Activated T-cell treated with anti-CD3 and anti-CD28 coated beads, Interleukin-2, amount 50 U/mL, for 4 hours (primary cell): ENCODE data around the gene ZMIZ1. TPM values are rescaled to one million over a fixed set of nuclear protein-coding genes. Genes with fewer than 3 reads are reported as not detected.

Experiments used
- ATAC-seq, 2 donors: fragments of 200-7000 bp; cut with Tn5 transposase; one replicate each; pipeline ENCODE4 v1.10.0; 2021
- DNase-seq: peaks from one replicate; pipeline ENCODE4 v3.0.0-alpha.2; 2020
- H3K27me3 Mint-ChIP-seq: one replicate; pipeline ENCODE4 v1.8.0; 2021; ENCODE audit warnings: low read depth, mixed read lengths
- H3K36me3 Mint-ChIP-seq: one replicate; pipeline ENCODE4 v1.8.0; 2022; ENCODE audit warnings: mixed read lengths; ENCODE audit not compliant: insufficient read depth
- H3K4me1 Mint-ChIP-seq: one replicate; pipeline ENCODE4 v1.8.0; 2021; ENCODE audit warnings: low read depth, mixed read lengths
- H3K4me3 Mint-ChIP-seq: one replicate; pipeline ENCODE4 v1.8.0; 2021; ENCODE audit warnings: mild to moderate bottlenecking, moderate library complexity, mixed read lengths
- H3K9me3 Mint-ChIP-seq: one replicate; pipeline ENCODE4 v1.8.0; 2021; ENCODE audit warnings: mixed read lengths
- total RNA-seq, 3 donors: library from RNA; stranded (reverse); gene quantifications; one replicate each; pipeline ENCODE4 v1.2.1, GENCODE V29; 2021

The ZMIZ1 gene
- 10 to 100 TPM; 17.7 to 21.0 (median 18.0) TPM for total RNA-seq

GRCh38 chr10:79068562-79069324 lies at the start of gene ZMIZ1:
Gene ZMIZ1 (plus strand): TSS chr10:79068966. CDS start chr10:79201633, 132,667 bp downstream.
- DNase-seq (peak; percentile 72), ATAC-seq (peak; percentile 63 to 67)
- H3K4me3 Mint-ChIP-seq = peak within 1 kb of the TSS; percentile 94
- no peaks in the 10 kb centered on the region for H3K36me3 Mint-ChIP-seq
- no peaks in the 10 kb centered on the region for H3K9me3 Mint-ChIP-seq
- peaks cover 58% of the 10 kb centered on the region for H3K4me1 Mint-ChIP-seq
- H3K27me3 Mint-ChIP-seq = no peaks in the 10 kb centered on the region

GRCh38 chr10:79019441-79020014 lies 49.2 kb upstream of the ZMIZ1 start:
- no peak overlapping the region for H3K4me3 Mint-ChIP-seq
- ATAC-seq (no peak), DNase-seq (no peak)
- H3K36me3 Mint-ChIP-seq = no peaks in the 10 kb centered on the region
- H3K9me3 Mint-ChIP-seq = no peaks in the 10 kb centered on the region
- H3K4me1 Mint-ChIP-seq = peaks cover 3% of the 10 kb centered on the region
- H3K27me3 Mint-ChIP-seq = no peaks in the 10 kb centered on the region

GRCh38 chr10:79020015-79020491 lies 48.7 kb upstream of the ZMIZ1 start:
- no peaks in the 10 kb centered on the region for H3K27me3 Mint-ChIP-seq
- no peak for DNase-seq
- peaks cover 5% of the 10 kb centered on the region for H3K4me1 Mint-ChIP-seq
- no peak overlapping the region for H3K4me3 Mint-ChIP-seq
- no peaks in the 10 kb centered on the region for H3K36me3 Mint-ChIP-seq
- ATAC-seq = no peak
- no peaks in the 10 kb centered on the region for H3K9me3 Mint-ChIP-seq

- H3K9me3 Mint-ChIP-seq = no peaks in the 10 kb centered on the region
- H3K4me1 Mint-ChIP-seq = peaks cover 10% of the 10 kb centered on the region
- no peaks in the 10 kb centered on the region for H3K27me3 Mint-ChIP-seq
- no peak overlapping the region for H3K4me3 Mint-ChIP-seq
- no peak for ATAC-seq
- no peaks in the 10 kb centered on the region for H3K36me3 Mint-ChIP-seq
- no peak for DNase-seq
Observed at GRCh38 chr10:79020605-79021004, 48.2 kb upstream of the ZMIZ1 start.

GRCh38 chr10:79021331-79021907 lies 47.3 kb upstream of the ZMIZ1 start:
- ATAC-seq (no peak), DNase-seq (no peak)
- Mint-ChIP-seq H3K9me3 (no peaks in the 10 kb centered on the region), H3K27me3 (no peaks in the 10 kb centered on the region), H3K4me3 (no peak overlapping the region), H3K4me1 (peaks cover 16% of the 10 kb centered on the region), H3K36me3 (no peaks in the 10 kb centered on the region)

- Mint-ChIP-seq H3K4me3 (no peak overlapping the region), H3K4me1 (peaks cover 20% of the 10 kb centered on the region), H3K9me3 (no peaks in the 10 kb centered on the region), H3K27me3 (no peaks in the 10 kb centered on the region), H3K36me3 (no peaks in the 10 kb centered on the region)
- ATAC-seq = no peak
- no peak for DNase-seq
Observed at GRCh38 chr10:79021948-79022499, 46.7 kb upstream of the ZMIZ1 start.

GRCh38 chr10:79022565-79023230 lies 46.1 kb upstream of the ZMIZ1 start:
- Mint-ChIP-seq H3K27me3 (no peaks in the 10 kb centered on the region), H3K4me1 (peaks cover 27% of the 10 kb centered on the region), H3K4me3 (peak overlapping the region; percentile 59), H3K9me3 (no peaks in the 10 kb centered on the region), H3K36me3 (no peaks in the 10 kb centered on the region)
- ATAC-seq = no peak
- no peak for DNase-seq

GRCh38 chr10:79023240-79024162 lies 45.3 kb upstream of the ZMIZ1 start:
- Mint-ChIP-seq H3K36me3 (no peaks in the 10 kb centered on the region), H3K4me1 (peaks cover 32% of the 10 kb centered on the region), H3K9me3 (no peaks in the 10 kb centered on the region), H3K27me3 (no peaks in the 10 kb centered on the region), H3K4me3 (no peak overlapping the region)
- no peak for DNase-seq
- ATAC-seq = no peak

GRCh38 chr10:79024296-79024695 lies 44.5 kb upstream of the ZMIZ1 start:
- no peaks in the 10 kb centered on the region for H3K9me3 Mint-ChIP-seq
- peaks cover 33% of the 10 kb centered on the region for H3K4me1 Mint-ChIP-seq
- DNase-seq (no peak), ATAC-seq (no peak)
- no peak overlapping the region for H3K4me3 Mint-ChIP-seq
- H3K36me3 Mint-ChIP-seq = no peaks in the 10 kb centered on the region
- H3K27me3 Mint-ChIP-seq = no peaks in the 10 kb centered on the region

- H3K9me3 Mint-ChIP-seq = no peaks in the 10 kb centered on the region
- no peak overlapping the region for H3K4me3 Mint-ChIP-seq
- ATAC-seq (no peak), DNase-seq (no peak)
- H3K36me3 Mint-ChIP-seq = no peaks in the 10 kb centered on the region
- H3K4me1 Mint-ChIP-seq = peaks cover 35% of the 10 kb centered on the region
- no peaks in the 10 kb centered on the region for H3K27me3 Mint-ChIP-seq
Observed at GRCh38 chr10:79024720-79025198, 44.0 kb upstream of the ZMIZ1 start.

- Mint-ChIP-seq H3K9me3 (no peaks in the 10 kb centered on the region), H3K36me3 (no peaks in the 10 kb centered on the region), H3K27me3 (no peaks in the 10 kb centered on the region), H3K4me1 (peaks cover 35% of the 10 kb centered on the region), H3K4me3 (peak overlapping the region; percentile 19)
- ATAC-seq (peak; percentile 40 to 53), DNase-seq (peak; percentile 36)
Observed at GRCh38 chr10:79025199-79025832, 43.5 kb upstream of the ZMIZ1 start.

- no peak for ATAC-seq
- Mint-ChIP-seq H3K36me3 (no peaks in the 10 kb centered on the region), H3K4me1 (peaks cover 35% of the 10 kb centered on the region), H3K9me3 (no peaks in the 10 kb centered on the region), H3K4me3 (no peak overlapping the region), H3K27me3 (no peaks in the 10 kb centered on the region)
- no peak for DNase-seq
Observed at GRCh38 chr10:79026341-79026761, 42.4 kb upstream of the ZMIZ1 start.

GRCh38 chr10:79026806-79027146 lies 42.0 kb upstream of the ZMIZ1 start:
- DNase-seq (no peak), ATAC-seq (no peak)
- Mint-ChIP-seq H3K9me3 (no peaks in the 10 kb centered on the region), H3K27me3 (no peaks in the 10 kb centered on the region), H3K36me3 (no peaks in the 10 kb centered on the region), H3K4me3 (no peak overlapping the region), H3K4me1 (peaks cover 35% of the 10 kb centered on the region)
